Vagina (tissue), 2 donors: ENCODE results near the gene LRP2.

Experiments
- POLR2A ChIP-seq, 2 donors: fragments of 450-650 bp; IDR thresholded peaks; one replicate each; pipeline ENCODE4 v1.6.1; 2017; ENCODE audit warnings: antibody characterized with exemption in 2 of 2, mild to moderate bottlenecking in 2 of 2, moderate library complexity in 2 of 2
- POLR2AphosphoS5 ChIP-seq, 2 donors: sonication (generic); formaldehyde crosslinking; IDR thresholded peaks; one replicate each; pipeline ENCODE4 v1.9.0; 2017; ENCODE audit warnings: antibody characterized with exemption in 2 of 2, mild to moderate bottlenecking in 2 of 2, low read depth in 1 of 2; ENCODE audit not compliant: insufficient read depth in 1 of 2
- TF ChIP-seq, protein P1 (sequence below), 3 experiments: fragments of 450-650 bp in 2 of 3; fragments of 200-600 bp in 1 of 3; sonication (generic) in 1 of 3; IDR thresholded peaks; one replicate each; pipeline ENCODE4 v1.5.1; 2017 to 2019; ENCODE audit warnings: antibody characterized with exemption in 3 of 3, mild to moderate bottlenecking in 2 of 3, moderate library complexity in 2 of 3

DNA sequence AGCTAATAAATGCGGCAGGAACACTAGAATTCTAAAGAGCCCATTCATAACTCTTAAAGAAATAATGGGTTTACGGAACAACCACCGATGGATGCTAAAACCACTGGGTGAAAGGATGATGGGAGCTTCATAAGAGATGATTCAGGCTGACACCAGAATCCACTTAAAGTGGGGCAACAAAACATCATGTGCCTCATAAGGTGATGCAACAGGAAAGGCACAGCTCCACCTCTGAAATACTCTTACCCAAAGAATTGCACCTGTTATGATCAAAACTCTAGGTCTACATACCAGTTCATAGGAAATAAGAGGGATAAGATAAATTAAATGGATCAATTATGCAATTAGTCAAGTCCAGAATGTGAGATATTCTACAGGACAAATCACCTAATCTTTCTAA is 161.6 kb downstream of the LRP2 start:
- TF ChIP-seq, protein P1, sequence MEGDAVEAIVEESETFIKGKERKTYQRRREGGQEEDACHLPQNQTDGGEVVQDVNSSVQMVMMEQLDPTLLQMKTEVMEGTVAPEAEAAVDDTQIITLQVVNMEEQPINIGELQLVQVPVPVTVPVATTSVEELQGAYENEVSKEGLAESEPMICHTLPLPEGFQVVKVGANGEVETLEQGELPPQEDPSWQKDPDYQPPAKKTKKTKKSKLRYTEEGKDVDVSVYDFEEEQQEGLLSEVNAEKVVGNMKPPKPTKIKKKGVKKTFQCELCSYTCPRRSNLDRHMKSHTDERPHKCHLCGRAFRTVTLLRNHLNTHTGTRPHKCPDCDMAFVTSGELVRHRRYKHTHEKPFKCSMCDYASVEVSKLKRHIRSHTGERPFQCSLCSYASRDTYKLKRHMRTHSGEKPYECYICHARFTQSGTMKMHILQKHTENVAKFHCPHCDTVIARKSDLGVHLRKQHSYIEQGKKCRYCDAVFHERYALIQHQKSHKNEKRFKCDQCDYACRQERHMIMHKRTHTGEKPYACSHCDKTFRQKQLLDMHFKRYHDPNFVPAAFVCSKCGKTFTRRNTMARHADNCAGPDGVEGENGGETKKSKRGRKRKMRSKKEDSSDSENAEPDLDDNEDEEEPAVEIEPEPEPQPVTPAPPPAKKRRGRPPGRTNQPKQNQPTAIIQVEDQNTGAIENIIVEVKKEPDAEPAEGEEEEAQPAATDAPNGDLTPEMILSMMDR (IDR thresholded peaks at IDR 0.05), result no peak
- TF ChIP-seq POLR2A (IDR thresholded peaks at IDR 0.05), result no peak
- TF ChIP-seq POLR2AphosphoS5 (IDR thresholded peaks at IDR 0.05; ENCODE audit: insufficient read depth in 1 of 2, low read depth in 1 of 2), result no peak
